ENCODE measurements around the gene FOSB. TPM values are rescaled to one million over a fixed set of nuclear protein-coding genes. Genes with fewer than 3 reads are reported as not detected.
A peak's percentile ranks its signal among the peaks of the same experiment; 100 is the strongest.

Gene FOSB
- polyA plus RNA-seq (2013, experiment 1 of 2) = 167 TPM
- 130 TPM for polyA plus RNA-seq (2013, experiment 2 of 2)

DNA sequence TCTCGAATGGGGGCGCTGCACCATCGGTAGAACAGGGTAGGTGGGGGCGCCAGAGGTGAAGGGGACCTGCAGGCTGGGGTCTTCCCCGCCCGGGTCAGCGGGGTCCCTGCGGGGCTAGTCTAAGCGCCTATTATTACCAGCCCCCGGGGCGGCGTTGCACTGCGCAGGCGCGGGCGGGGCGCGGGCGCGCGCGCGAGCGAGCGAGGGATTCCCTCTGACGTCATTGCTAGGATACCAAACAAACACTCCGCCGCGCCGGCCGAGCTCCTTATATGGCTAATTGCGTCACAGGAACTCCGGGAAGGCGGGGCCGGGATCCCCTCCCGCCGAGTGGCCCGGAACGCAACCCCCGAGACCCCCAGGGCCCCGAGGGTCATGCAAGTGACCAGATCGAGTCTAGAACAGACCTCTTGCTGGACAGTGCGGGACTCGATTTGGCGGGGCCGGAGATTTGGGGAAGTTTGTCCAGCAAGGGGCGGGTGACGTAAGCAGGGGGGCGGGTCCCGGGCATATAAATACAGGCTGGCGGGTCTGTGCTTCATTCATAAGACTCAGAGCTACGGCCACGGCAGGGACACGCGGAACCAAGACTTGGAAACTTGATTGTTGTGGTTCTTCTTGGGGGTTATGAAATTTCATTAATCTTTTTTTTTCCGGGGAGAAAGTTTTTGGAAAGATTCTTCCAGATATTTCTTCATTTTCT, at the start of gene FOSB:
TSS of gene FOSB (plus strand) at position 541 of the 703 bp plus-strand sequence. CDS start 591 bp downstream, outside the sequence.
- peak within 1 kb of the TSS; percentile 99 for H3K9ac ChIP-seq (ENCODE audit: low read length)
- peaks cover 28% of the 10 kb centered on the region for H3K4me1 ChIP-seq (ENCODE audit: control insufficient read depth, insufficient read depth, low read depth, low read length)
- H2BK120ac ChIP-seq (ENCODE audit: low read depth, low read length) = no peak within 1 kb of the TSS
- peak within 1 kb of the TSS in 1 of 2 experiments; percentile 66 for H3K23ac ChIP-seq (ENCODE audit: low read length in 2 of 2)
- H3K4ac ChIP-seq (ENCODE audit: low read depth in 1 of 2, low read length in 2 of 2) = peak within 1 kb of the TSS in 1 of 2 experiments; percentile 38
- peak within 1 kb of the TSS; percentile 92 for H2AFZ ChIP-seq (ENCODE audit: low read depth, low read length)
- no peak within 1 kb of the TSS for H3K27ac ChIP-seq (ENCODE audit: low read length, poor library complexity, severe bottlenecking)
- no peak within 1 kb of the TSS for H2AK5ac ChIP-seq (ENCODE audit: low read length, severe bottlenecking)
- peak within 1 kb of the TSS; percentile 81 for H4K8ac ChIP-seq (ENCODE audit: low read length)
- H4K91ac ChIP-seq (ENCODE audit: low read length) = no peak within 1 kb of the TSS
- H2BK12ac ChIP-seq (ENCODE audit: low read length in 2 of 2) = peak within 1 kb of the TSS in 1 of 2 experiments; percentile 44
- no peaks in the 10 kb centered on the region for H3K79me1 ChIP-seq (replicated peaks; ENCODE audit: low read length, poor library complexity, severe bottlenecking)
- no peaks in the 10 kb centered on the region for H3K9me3 ChIP-seq (ENCODE audit: control insufficient read depth, low read length)
- H3K18ac ChIP-seq (ENCODE audit: low read depth in 1 of 2, low read length in 2 of 2) = peak within 1 kb of the TSS; percentile 40 to 60
- H3K27me3 ChIP-seq (ENCODE audit: control insufficient read depth in 1 of 2, insufficient read depth in 1 of 2, low read length in 2 of 2) = peaks cover 0 to 20% of the 10 kb centered on the region in 2 experiments
- H3K4me3 ChIP-seq (ENCODE audit: insufficient read depth in 1 of 2, low read depth in 1 of 2, low read length in 2 of 2) = peak within 1 kb of the TSS; percentile 61 to 99
- no peak within 1 kb of the TSS for H2BK5ac ChIP-seq (ENCODE audit: low read depth, low read length, poor library complexity, severe bottlenecking)
- under 1% methylated on average over 44 of the region's 56 CpGs for WGBS
- H3K14ac ChIP-seq (ENCODE audit: low read length in 2 of 2) = no peak within 1 kb of the TSS
- DNase-seq = peak; percentile 95
- H3K4me2 ChIP-seq (ENCODE audit: low read length, poor library complexity, severe bottlenecking) = peak within 1 kb of the TSS; percentile 100
- H3K36me3 ChIP-seq (ENCODE audit: control insufficient read depth in 1 of 2, insufficient read depth in 2 of 2, low read depth in 1 of 2, low read length in 2 of 2) = peaks cover 0 to 7% of the 10 kb centered on the region in 2 experiments
- H2BK15ac ChIP-seq (ENCODE audit: low read depth, poor library complexity, severe bottlenecking) = peak within 1 kb of the TSS; percentile 56

DNA sequence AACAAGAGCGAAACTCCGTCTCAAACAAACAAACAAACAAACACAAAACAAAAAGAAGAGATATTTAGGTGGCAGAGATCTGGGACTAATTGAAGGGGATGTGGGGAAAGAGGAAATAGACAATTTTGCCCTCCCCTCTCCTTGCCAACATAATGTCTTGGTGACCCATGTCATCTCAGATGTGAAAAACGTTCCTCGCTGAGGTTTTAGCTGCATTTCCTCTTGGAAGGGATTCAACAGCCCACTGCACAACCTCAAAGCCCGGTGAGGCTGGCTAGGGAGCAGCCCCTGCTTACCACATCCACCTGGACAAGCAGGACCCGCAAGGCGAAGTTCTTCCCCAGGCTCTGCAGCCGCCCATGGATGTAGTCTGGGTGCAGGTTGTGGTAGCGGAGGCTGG, 49.0 kb upstream of the FOSB start:
- no peak overlapping the region for H2BK12ac ChIP-seq (ENCODE audit: low read length in 2 of 2)
- H3K14ac ChIP-seq (ENCODE audit: low read length in 2 of 2) = no peak overlapping the region
- peaks cover 60 to 69% of the 10 kb centered on the region in 2 experiments for H3K36me3 ChIP-seq (ENCODE audit: control insufficient read depth in 1 of 2, insufficient read depth in 2 of 2, low read depth in 1 of 2, low read length in 2 of 2)
- no peak overlapping the region for H3K9ac ChIP-seq (ENCODE audit: low read length)
- H2AK5ac ChIP-seq (ENCODE audit: low read length, severe bottlenecking) = no peak overlapping the region
- no peak overlapping the region for H3K4me2 ChIP-seq (ENCODE audit: low read length, poor library complexity, severe bottlenecking)
- H3K18ac ChIP-seq (ENCODE audit: low read depth in 1 of 2, low read length in 2 of 2) = no peak overlapping the region
- no peaks in the 10 kb centered on the region for H3K9me3 ChIP-seq (ENCODE audit: control insufficient read depth, low read length)
- no peak overlapping the region for H3K4me3 ChIP-seq (ENCODE audit: insufficient read depth in 1 of 2, low read depth in 1 of 2, low read length in 2 of 2)
- peaks cover 20% of the 10 kb centered on the region for H3K4me1 ChIP-seq (ENCODE audit: control insufficient read depth, insufficient read depth, low read depth, low read length)
- no peak overlapping the region for H3K23ac ChIP-seq (ENCODE audit: low read length in 2 of 2)
- H4K8ac ChIP-seq (ENCODE audit: low read length) = no peak overlapping the region
- H3K27ac ChIP-seq (ENCODE audit: low read length, poor library complexity, severe bottlenecking) = no peak overlapping the region
- H3K27me3 ChIP-seq (ENCODE audit: control insufficient read depth in 1 of 2, insufficient read depth in 1 of 2, low read length in 2 of 2) = no peaks in the 10 kb centered on the region
- H2BK15ac ChIP-seq (ENCODE audit: low read depth, poor library complexity, severe bottlenecking) = no peak overlapping the region
- no peak overlapping the region for H2BK5ac ChIP-seq (ENCODE audit: low read depth, low read length, poor library complexity, severe bottlenecking)
- peaks cover 31% of the 10 kb centered on the region for H3K79me1 ChIP-seq (replicated peaks; ENCODE audit: low read length, poor library complexity, severe bottlenecking)
- no peak overlapping the region for H2BK120ac ChIP-seq (ENCODE audit: low read depth, low read length)
- H3K4ac ChIP-seq (ENCODE audit: low read depth in 1 of 2, low read length in 2 of 2) = no peak overlapping the region
- no peak for DNase-seq
- 97% methylated on average over 7 of the region's 9 CpGs for WGBS
- no peak overlapping the region for H2AFZ ChIP-seq (ENCODE audit: low read depth, low read length)
- no peak overlapping the region for H4K91ac ChIP-seq (ENCODE audit: low read length)

DNA sequence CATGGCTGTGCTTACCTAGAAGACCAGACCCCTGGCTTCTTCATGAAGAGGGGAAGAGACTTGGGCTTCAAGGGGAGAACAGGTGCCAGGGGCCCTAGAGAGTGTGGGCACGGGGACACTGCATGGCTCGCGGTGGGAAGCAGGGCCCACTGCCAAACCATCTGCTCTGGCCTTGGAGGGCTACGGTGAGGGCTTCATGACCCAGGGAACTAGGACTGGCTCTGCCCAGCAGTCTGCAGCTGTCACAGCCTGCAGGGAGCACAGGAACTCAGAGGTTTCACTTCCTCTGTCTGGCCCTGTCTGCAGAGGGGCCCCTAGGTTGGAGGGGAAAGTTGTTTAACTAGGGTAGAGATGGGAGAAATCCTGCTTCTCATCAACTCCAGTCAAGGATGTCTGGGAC, 48.4 kb upstream of the FOSB start:
- no peak overlapping the region for H2AK5ac ChIP-seq (ENCODE audit: low read length, severe bottlenecking)
- H3K14ac ChIP-seq (ENCODE audit: low read length in 2 of 2) = no peak overlapping the region
- H4K8ac ChIP-seq (ENCODE audit: low read length) = no peak overlapping the region
- H3K27me3 ChIP-seq (ENCODE audit: control insufficient read depth in 1 of 2, insufficient read depth in 1 of 2, low read length in 2 of 2) = no peaks in the 10 kb centered on the region
- H3K36me3 ChIP-seq (ENCODE audit: control insufficient read depth in 1 of 2, insufficient read depth in 2 of 2, low read depth in 1 of 2, low read length in 2 of 2) = peaks cover 54 to 63% of the 10 kb centered on the region in 2 experiments
- H3K4ac ChIP-seq (ENCODE audit: low read depth in 1 of 2, low read length in 2 of 2) = no peak overlapping the region
- no peak for DNase-seq
- no peak overlapping the region for H4K91ac ChIP-seq (ENCODE audit: low read length)
- H3K79me1 ChIP-seq (replicated peaks; ENCODE audit: low read length, poor library complexity, severe bottlenecking) = peaks cover 31% of the 10 kb centered on the region
- no peak overlapping the region for H3K9ac ChIP-seq (ENCODE audit: low read length)
- no peak overlapping the region for H2BK120ac ChIP-seq (ENCODE audit: low read depth, low read length)
- no peak overlapping the region for H3K4me3 ChIP-seq (ENCODE audit: insufficient read depth in 1 of 2, low read depth in 1 of 2, low read length in 2 of 2)
- peak overlapping the region in 1 of 2 experiments; percentile 10 for H2BK12ac ChIP-seq (ENCODE audit: low read length in 2 of 2)
- no peak overlapping the region for H3K23ac ChIP-seq (ENCODE audit: low read length in 2 of 2)
- no peak overlapping the region for H3K18ac ChIP-seq (ENCODE audit: low read depth in 1 of 2, low read length in 2 of 2)
- H3K4me2 ChIP-seq (ENCODE audit: low read length, poor library complexity, severe bottlenecking) = no peak overlapping the region
- 71% methylated on average over 4 of the region's 4 CpGs for WGBS
- H3K4me1 ChIP-seq (ENCODE audit: control insufficient read depth, insufficient read depth, low read depth, low read length) = peaks cover 23% of the 10 kb centered on the region
- no peak overlapping the region for H2BK5ac ChIP-seq (ENCODE audit: low read depth, low read length, poor library complexity, severe bottlenecking)
- no peak overlapping the region for H3K27ac ChIP-seq (ENCODE audit: low read length, poor library complexity, severe bottlenecking)
- H2AFZ ChIP-seq (ENCODE audit: low read depth, low read length) = no peak overlapping the region
- H3K9me3 ChIP-seq (ENCODE audit: control insufficient read depth, low read length) = no peaks in the 10 kb centered on the region
- no peak overlapping the region for H2BK15ac ChIP-seq (ENCODE audit: low read depth, poor library complexity, severe bottlenecking)

DNA sequence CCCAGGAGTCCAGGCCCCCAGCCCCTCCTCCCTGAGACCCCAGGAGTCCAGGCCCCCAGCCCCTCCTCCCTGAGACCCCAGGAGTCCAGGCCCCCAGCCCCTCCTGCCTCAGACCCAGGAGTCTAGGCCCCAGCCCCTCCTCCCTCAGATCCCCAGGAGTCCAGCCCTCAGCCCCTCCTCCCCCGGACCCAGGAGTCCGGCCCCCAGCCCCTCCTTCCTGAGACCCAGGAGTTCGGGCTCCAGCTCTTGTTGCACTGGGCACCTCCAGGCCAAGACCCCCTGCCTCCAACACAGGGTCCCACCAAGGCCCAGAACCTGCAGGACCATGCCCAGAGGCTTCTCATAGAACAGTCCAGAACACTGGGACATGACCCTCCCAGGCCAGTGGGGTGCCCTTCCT, 47.9 kb upstream of the FOSB start:
- Histone ChIP-seq H3K9ac (ENCODE audit: low read length) (no peak overlapping the region), H3K9me3 (ENCODE audit: control insufficient read depth, low read length) (no peaks in the 10 kb centered on the region), H2BK12ac (ENCODE audit: low read length in 2 of 2) (no peak overlapping the region), H3K27ac (ENCODE audit: low read length, poor library complexity, severe bottlenecking) (no peak overlapping the region), H3K4me2 (ENCODE audit: low read length, poor library complexity, severe bottlenecking) (no peak overlapping the region), H2BK5ac (ENCODE audit: low read depth, low read length, poor library complexity, severe bottlenecking) (no peak overlapping the region), H3K23ac (ENCODE audit: low read length in 2 of 2) (no peak overlapping the region), H3K18ac (ENCODE audit: low read depth in 1 of 2, low read length in 2 of 2) (no peak overlapping the region), H4K8ac (ENCODE audit: low read length) (no peak overlapping the region), H3K4ac (ENCODE audit: low read depth in 1 of 2, low read length in 2 of 2) (no peak overlapping the region), H3K36me3 (ENCODE audit: control insufficient read depth in 1 of 2, insufficient read depth in 2 of 2, low read depth in 1 of 2, low read length in 2 of 2) (peaks cover 49 to 58% of the 10 kb centered on the region in 2 experiments), H2BK120ac (ENCODE audit: low read depth, low read length) (no peak overlapping the region), H3K27me3 (ENCODE audit: control insufficient read depth in 1 of 2, insufficient read depth in 1 of 2, low read length in 2 of 2) (no peaks in the 10 kb centered on the region), H4K91ac (ENCODE audit: low read length) (no peak overlapping the region), H3K4me1 (ENCODE audit: control insufficient read depth, insufficient read depth, low read depth, low read length) (peaks cover 23% of the 10 kb centered on the region), H2BK15ac (ENCODE audit: low read depth, poor library complexity, severe bottlenecking) (no peak overlapping the region), H2AFZ (ENCODE audit: low read depth, low read length) (no peak overlapping the region), H3K79me1 (replicated peaks; ENCODE audit: low read length, poor library complexity, severe bottlenecking) (peaks cover 27% of the 10 kb centered on the region), H2AK5ac (ENCODE audit: low read length, severe bottlenecking) (no peak overlapping the region), H3K4me3 (ENCODE audit: insufficient read depth in 1 of 2, low read depth in 1 of 2, low read length in 2 of 2) (no peak overlapping the region), H3K14ac (ENCODE audit: low read length in 2 of 2) (peak overlapping the region in 1 of 2 experiments; percentile 1)
- no peak for DNase-seq
- WGBS = 59% methylated on average over 3 of the region's 3 CpGs

Data from mesenchymal stem cell (in vitro differentiated cells and primary cell).